A549 (cell line): ENCODE measurements around the gene PYGO1. TPM values are rescaled to one million over a fixed set of nuclear protein-coding genes. Genes with fewer than 3 reads are reported as not detected.

Experiments
- ATAC-seq, 2 experiments: fragments of 200-7000 bp in 1 of 2; fragments of >200 bp in 1 of 2; cut with Nextera tagmentation in 1 of 2; cut with Tn5 transposase in 1 of 2; 3 replicates each; pipeline versions ENCODE4 v1.8.0 to v1.9.1; 2018 to 2020; ENCODE audit warnings: mild to moderate bottlenecking in 1 of 2, moderate library complexity in 1 of 2
- CTCF ChIA-PET: fragments of 300-600 bp; sonication (Branson Sonifier 250); formaldehyde crosslinking; extraction: SDS; loops from one replicate; lab custom pipeline; 2021; ENCODE audit warnings: antibody characterized with exemption, inconsistent platforms; lab: Yijun Ruan, JAX
- POLR2A ChIA-PET: fragments of 350-600 bp; formaldehyde crosslinking; extraction: SDS; loops from one replicate; lab custom pipeline; 2021; ENCODE audit warnings: antibody characterized with exemption, inconsistent platforms; lab: Yijun Ruan, JAX
- DNase-seq, 2 experiments: peaks; one replicate each; pipeline versions ENCODE4 v3.0.0 to v3.0.0-alpha.2; 2011 to 2016; ENCODE audit warnings: low read depth in 1 of 2, low spot score in 1 of 2
- FAIRE-seq: peaks from 2 replicates; lab custom pipeline; 2011; peaks lifted over from hg19 to GRCh38; lab: Jason Lieb, UNC
- H3K27ac ChIP-seq, 2 experiments: fragments of >200 bp; sonication (Bioruptor Twin); formaldehyde crosslinking; 3 replicates each; pipeline ENCODE4 v1.5.1; 2016 to 2017
- H3K4me1 ChIP-seq: fragments of >200 bp; sonication (Bioruptor Twin); formaldehyde crosslinking; 3 replicates; pipeline ENCODE4 v1.6.1; 2016
- H3K4me2 ChIP-seq: fragments of >200 bp; sonication (Bioruptor Twin); formaldehyde crosslinking; 3 replicates; pipeline ENCODE4 v1.6.1; 2016
- H3K4me3 ChIP-seq: fragments of >200 bp; sonication (Bioruptor Twin); formaldehyde crosslinking; 3 replicates; pipeline ENCODE4 v1.5.1; 2016
- H3K9me3 ChIP-seq: fragments of >200 bp; sonication (Bioruptor Twin); formaldehyde crosslinking; 3 replicates; pipeline ENCODE4 v1.6.1; 2016
- CEBPB ChIP-seq, 2 experiments: fragments of >200 bp in 1 of 2; sonication (Bioruptor Twin) in 1 of 2; formaldehyde crosslinking in 1 of 2; IDR thresholded peaks; 2 replicates each; pipeline ENCODE4 v1.6.1; 2012 to 2016
- CHD4 ChIP-seq: fragments of 200-600 bp; sonication (generic); IDR thresholded peaks from 2 replicates; pipeline ENCODE4 v1.6.1; 2016; ENCODE audit warnings: antibody characterized with exemption, mild to moderate bottlenecking, borderline replicate concordance
- EHF ChIP-seq: fragments of 250-450 bp; sonication (Bioruptor Pico); IDR thresholded peaks from 2 replicates; pipeline ENCODE4 v1.5.0; 2020; ENCODE audit warnings: mild to moderate bottlenecking
- EHMT2 ChIP-seq: fragments of 200-600 bp; sonication (generic); IDR thresholded peaks from 2 replicates; pipeline ENCODE4 v1.6.1; 2016; ENCODE audit warnings: antibody characterized with exemption, low read depth, mild to moderate bottlenecking, moderate library complexity
- EP300 ChIP-seq, 2 experiments: fragments of >200 bp; sonication (Bioruptor Twin); formaldehyde crosslinking; IDR thresholded peaks; 2 replicates in 1 of 2; 3 replicates in 1 of 2; pipeline ENCODE4 v1.6.1; 2016 to 2017
- FOSL2 ChIP-seq, 2 experiments: fragments of 450-650 bp in 1 of 2; fragments of >200 bp in 1 of 2; sonication (Bioruptor Twin) in 1 of 2; formaldehyde crosslinking; IDR thresholded peaks; 2 replicates each; pipeline versions ENCODE4 v1.5.0 to v1.6.1; 2016 to 2020; ENCODE audit warnings: mild to moderate bottlenecking in 1 of 2, moderate library complexity in 1 of 2
- FOXS1 ChIP-seq: fragments of 250-450 bp; sonication (Bioruptor Pico); IDR thresholded peaks from 2 replicates; pipeline ENCODE4 v1.5.0; 2020; ENCODE audit warnings: mild to moderate bottlenecking, moderate library complexity
- HOXB13 ChIP-seq: fragments of 250-450 bp; sonication (Bioruptor Pico); IDR thresholded peaks from 2 replicates; pipeline ENCODE4 v1.5.0; 2020; ENCODE audit warnings: low read depth, mild to moderate bottlenecking, moderate library complexity
- HOXB5 ChIP-seq: fragments of 250-450 bp; sonication (Bioruptor Pico); IDR thresholded peaks from 2 replicates; pipeline ENCODE4 v1.5.0; 2020; ENCODE audit warnings: mild to moderate bottlenecking, moderate library complexity
- KDM1A ChIP-seq: fragments of 200-600 bp; sonication (generic); IDR thresholded peaks from 2 replicates; pipeline ENCODE4 v1.6.1; 2016; ENCODE audit warnings: low read depth, mild to moderate bottlenecking
- KDM5A ChIP-seq: fragments of 200-600 bp; sonication (generic); IDR thresholded peaks from 2 replicates; pipeline ENCODE4 v1.6.1; 2016; ENCODE audit warnings: antibody characterized with exemption, mild to moderate bottlenecking
- NR3C1 ChIP-seq: fragments of >200 bp; sonication (Bioruptor Twin); formaldehyde crosslinking; IDR thresholded peaks from 3 replicates; pipeline ENCODE4 v1.6.1; 2017
- RAD21 ChIP-seq, 2 experiments: fragments of >200 bp in 1 of 2; sonication (Bioruptor Twin) in 1 of 2; formaldehyde crosslinking in 1 of 2; IDR thresholded peaks in 1 of 2; conservative IDR thresholded peaks in 1 of 2; 2 replicates in 1 of 2; 3 replicates in 1 of 2; pipeline ENCODE4 v1.6.1; 2012 to 2018; ENCODE audit warnings: inconsistent platforms in 1 of 2
- RFX5 ChIP-seq: fragments of 450-650 bp; IDR thresholded peaks from 2 replicates; pipeline ENCODE4 v1.7.1; 2014; ENCODE audit warnings: antibody characterized with exemption, mild to moderate bottlenecking, moderate library complexity
- ZC3H11A ChIP-seq: fragments of 450-650 bp; IDR thresholded peaks from 2 replicates; pipeline ENCODE4 v1.6.1; 2014; ENCODE audit warnings: antibody characterized with exemption, mild to moderate bottlenecking
- ZSCAN20 ChIP-seq: fragments of 250-450 bp; sonication (Bioruptor Pico); IDR thresholded peaks from 2 replicates; pipeline ENCODE4 v1.8.0; 2022; ENCODE audit warnings: mild to moderate bottlenecking, moderate library complexity
- WGBS: methylation state at CpG from one replicate; pipeline ENCODE4 v1.1.6; 2017; ENCODE audit errors: missing lambda C conversion rate; 5-methylcytosine and 5-hydroxymethylcytosine counted together
- polyA plus RNA-seq, 4 experiments: library from polyadenylated mRNA; depleted of rRNA in 3 of 4; stranded (reverse); fragments of >200 nt; fragmentation: RNase III in 1 of 4; extraction: RNeasy Plus Mini Kit Qiagen cat#74134 plus additional on column Dnase treatment in 1 of 4; gene quantifications; 2 replicates in 3 of 4; 3 replicates in 1 of 4; pipeline ENCODE4 v1.2.3, GENCODE V29; 2011 to 2017
- TF ChIP-seq, protein P1 (sequence below): IDR thresholded peaks from 2 replicates; pipeline ENCODE4 v1.6.1; 2012; ENCODE audit warnings: low read depth, borderline replicate concordance
- TF ChIP-seq, protein P2 (sequence below): IDR thresholded peaks from 2 replicates; pipeline ENCODE4 v1.6.1; 2012
- TF ChIP-seq, protein P3 (sequence below): fragments of 250-450 bp; sonication (Bioruptor Pico); IDR thresholded peaks from 2 replicates; pipeline ENCODE4 v1.5.0; 2020; ENCODE audit warnings: low read depth, mild to moderate bottlenecking, moderate library complexity
- TF ChIP-seq, protein P4 (sequence below): fragments of >200 bp; sonication (Bioruptor Twin); formaldehyde crosslinking; IDR thresholded peaks from 3 replicates; pipeline ENCODE4 v1.5.1; 2016

Gene PYGO1
- polyA plus RNA-seq, 2 of the 4 experiments (the other 2 are of a cell fraction): 6.6 to 13.9 TPM

DNA sequence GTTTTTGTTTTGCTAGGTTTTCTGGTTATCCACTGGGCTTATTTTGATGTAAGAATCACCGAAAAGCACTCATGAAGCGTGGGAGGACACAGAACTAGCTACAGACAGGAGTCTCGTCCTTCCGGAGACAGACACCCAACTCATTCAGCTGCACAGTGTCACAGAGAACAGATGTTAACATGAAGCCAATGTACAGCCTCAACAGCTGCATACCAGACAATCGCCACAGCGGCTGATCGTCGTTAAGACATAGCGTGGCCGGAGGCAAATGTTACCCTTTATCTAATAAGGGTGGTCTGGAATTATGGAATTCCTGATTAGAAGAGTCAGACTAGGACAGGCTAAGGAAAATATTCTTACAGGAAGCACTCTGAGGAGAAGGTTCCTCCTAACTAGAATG is 1.1 kb upstream of the PYGO1 start:
- H3K4me2 ChIP-seq: peak overlapping the region; percentile 84
- TF ChIP-seq KDM1A (peak; percentile 7; the same call in 1 of the 2 replicates), EP300 (IDR thresholded peaks at IDR 0.05) (no peak)
- peak overlapping the region; percentile 78 for H3K4me3 ChIP-seq
- no peaks in the 10 kb centered on the region for H3K9me3 ChIP-seq
- ChIA-PET CTCF (interaction anchor here (1.9 kb wide), 1 partner anchor 10 kb away, joined by 6 read pairs; no protein-coding TSS in a partner anchor), POLR2A (interaction anchor here (0.6 to 1.4 kb wide), 2 partner anchors 39 to 255 kb away, joined by 3 to 7 read pairs; no protein-coding TSS in a partner anchor)
- no peak for DNase-seq
- no peak for ATAC-seq
- WGBS: 95% methylated on average over 10 of the region's 10 CpGs
- no peak for FAIRE-seq
- H3K4me1 ChIP-seq: peaks cover 16% of the 10 kb centered on the region; the same call in 2 of the 3 replicates
- H3K27ac ChIP-seq: peak overlapping the region in 1 of 2 experiments; percentile 98; a peak in 4 of 6 replicates

DNA sequence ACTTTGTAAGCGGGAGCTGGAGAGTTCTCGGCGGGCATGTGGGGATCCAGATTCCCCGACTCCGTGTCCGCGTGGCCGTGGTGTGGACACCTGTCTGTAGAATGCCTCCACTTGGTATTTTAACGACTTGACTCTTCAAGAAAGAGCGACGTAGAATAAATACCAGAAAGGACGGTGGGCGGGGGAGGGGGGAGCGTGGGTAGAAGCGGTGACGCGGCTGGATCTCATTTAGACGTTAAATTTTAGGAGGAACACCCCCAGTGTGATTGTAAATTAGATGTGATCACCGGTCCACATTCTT is 620 bp upstream of the PYGO1 start:
- no peak for FAIRE-seq
- POLR2A ChIA-PET: interaction anchor here (1.0 to 1.4 kb wide), 2 partner anchors 39 to 90 kb away, joined by 4 to 7 read pairs; no protein-coding TSS in a partner anchor
- 36% methylated on average over 17 of the region's 19 CpGs for WGBS
- Histone ChIP-seq H3K4me1 (peaks cover 16% of the 10 kb centered on the region; the same call in 2 of the 3 replicates), H3K9me3 (no peaks in the 10 kb centered on the region), H3K4me3 (peak overlapping the region; percentile 78), H3K4me2 (peak overlapping the region; percentile 84), H3K27ac (peak overlapping the region; percentile 94 to 98)
- DNase-seq: no peak
- ATAC-seq: no peak
- no peak for TF ChIP-seq ZC3H11A
- TF ChIP-seq HOXB5 (CRISPR knock-in tag): peak; percentile 61; the same call in 1 of the 2 replicates
- CTCF ChIA-PET: interaction anchor here (1.0 to 1.9 kb wide), 3 partner anchors 11 to 58 kb away, joined by 3 to 6 read pairs (median 4); no protein-coding TSS in a partner anchor

DNA sequence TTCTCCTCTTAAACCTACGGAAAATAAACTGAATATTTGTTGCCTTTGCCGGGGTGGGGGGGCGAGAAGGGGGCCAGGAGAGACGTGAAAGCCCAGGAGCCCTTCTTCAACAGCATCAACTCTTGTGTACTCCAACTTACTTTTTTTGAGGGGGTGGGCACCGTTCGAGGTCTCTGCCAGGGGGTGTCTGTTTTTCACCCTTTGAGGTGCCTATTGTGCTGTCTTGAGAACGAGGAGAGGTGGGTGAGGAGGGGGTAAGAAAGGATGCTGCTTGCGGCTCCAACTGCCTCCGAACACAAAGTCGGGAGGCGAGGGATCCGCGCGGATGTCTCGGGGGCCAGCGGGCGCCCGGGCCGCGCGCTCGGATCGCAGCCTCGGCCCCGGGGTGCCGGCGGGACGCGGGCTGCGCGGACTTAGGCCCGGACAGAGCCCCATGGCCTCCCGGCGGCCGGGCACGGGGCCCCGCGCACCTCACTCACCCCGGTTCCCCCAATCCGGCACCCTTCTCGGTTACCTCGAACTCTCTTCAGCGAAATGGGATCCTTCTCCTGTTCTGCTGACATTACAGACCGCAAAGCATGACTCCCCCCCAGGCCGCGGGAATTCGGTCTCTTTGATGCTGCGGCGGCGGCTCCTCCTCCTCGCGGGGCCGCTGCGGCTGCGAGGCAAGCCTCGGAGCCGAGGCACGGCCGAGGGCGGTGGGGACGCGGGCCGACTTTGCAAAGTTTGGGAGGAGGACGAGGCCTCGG is 650 bp downstream of the PYGO1 start:
- no peaks in the 10 kb centered on the region for H3K9me3 ChIP-seq
- peak overlapping the region; percentile 78 for H3K4me3 ChIP-seq
- no peak for FAIRE-seq
- ChIA-PET POLR2A (interaction anchor here (0.6 to 1.4 kb wide), 4 partner anchors 12 to 90 kb away, joined by 3 to 7 read pairs (median 4); no protein-coding TSS in a partner anchor), CTCF (interaction anchor here (0.6 to 1.9 kb wide), 10 partner anchors 12 to 791 kb away, joined by 3 to 6 read pairs (median 4); no protein-coding TSS in a partner anchor)
- H3K27ac ChIP-seq: peak overlapping the region; percentile 94 to 98
- TF ChIP-seq, protein P1, sequence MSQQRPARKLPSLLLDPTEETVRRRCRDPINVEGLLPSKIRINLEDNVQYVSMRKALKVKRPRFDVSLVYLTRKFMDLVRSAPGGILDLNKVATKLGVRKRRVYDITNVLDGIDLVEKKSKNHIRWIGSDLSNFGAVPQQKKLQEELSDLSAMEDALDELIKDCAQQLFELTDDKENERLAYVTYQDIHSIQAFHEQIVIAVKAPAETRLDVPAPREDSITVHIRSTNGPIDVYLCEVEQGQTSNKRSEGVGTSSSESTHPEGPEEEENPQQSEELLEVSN: peak; percentile 84
- TF ChIP-seq, protein P2, sequence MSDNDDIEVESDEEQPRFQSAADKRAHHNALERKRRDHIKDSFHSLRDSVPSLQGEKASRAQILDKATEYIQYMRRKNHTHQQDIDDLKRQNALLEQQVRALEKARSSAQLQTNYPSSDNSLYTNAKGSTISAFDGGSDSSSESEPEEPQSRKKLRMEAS: peak; percentile 78
- TF ChIP-seq CHD4 (no peak), FOSL2 (IDR thresholded peaks at IDR 0.05) (no peak), FOSL2 (CRISPR knock-in tag; IDR thresholded peaks at IDR 0.05) (no peak)
- peaks cover 16% of the 10 kb centered on the region; the same call in 2 of the 3 replicates for H3K4me1 ChIP-seq
- WGBS: 6% methylated on average over 35 of the region's 65 CpGs
- peak overlapping the region; percentile 84 for H3K4me2 ChIP-seq
- peak; percentile 69 to 70 for ATAC-seq
- peak; percentile 59 to 75 for DNase-seq

DNA sequence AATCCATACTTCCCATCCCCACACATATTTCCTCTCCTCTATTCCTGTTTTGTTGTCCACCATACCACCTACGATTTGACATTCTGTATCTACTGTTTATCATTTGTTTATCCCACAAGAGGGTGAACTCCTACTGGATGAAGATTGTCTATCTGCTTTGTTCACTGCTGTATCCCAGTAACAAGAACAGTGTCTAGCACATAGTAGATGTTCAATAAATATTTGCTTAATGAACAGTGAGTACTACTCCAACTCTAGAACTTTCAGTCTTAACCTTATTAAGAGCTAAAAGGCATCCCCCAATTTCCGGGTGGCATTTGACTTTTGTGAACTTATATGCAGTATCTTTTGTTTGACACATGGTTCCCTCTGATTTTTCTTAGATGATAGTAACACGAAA is 1.3 kb downstream of the PYGO1 start:
- WGBS: 65% methylated on average over 3 of the region's 3 CpGs
- Histone ChIP-seq H3K4me2 (peak overlapping the region; percentile 84), H3K4me1 (peaks cover 16% of the 10 kb centered on the region; the same call in 2 of the 3 replicates)
- FAIRE-seq: peak; percentile 89
- no peak for TF ChIP-seq FOXS1
- TF ChIP-seq HOXB13 (CRISPR knock-in tag): no peak
- TF ChIP-seq RAD21 (conservative IDR thresholded peaks at IDR 0.05 in 1 of 2, IDR thresholded peaks at IDR 0.05 in 1 of 2): no peak
- no peak for TF ChIP-seq NR3C1
- TF ChIP-seq KDM5A: no peak
- TF ChIP-seq, protein P3, sequence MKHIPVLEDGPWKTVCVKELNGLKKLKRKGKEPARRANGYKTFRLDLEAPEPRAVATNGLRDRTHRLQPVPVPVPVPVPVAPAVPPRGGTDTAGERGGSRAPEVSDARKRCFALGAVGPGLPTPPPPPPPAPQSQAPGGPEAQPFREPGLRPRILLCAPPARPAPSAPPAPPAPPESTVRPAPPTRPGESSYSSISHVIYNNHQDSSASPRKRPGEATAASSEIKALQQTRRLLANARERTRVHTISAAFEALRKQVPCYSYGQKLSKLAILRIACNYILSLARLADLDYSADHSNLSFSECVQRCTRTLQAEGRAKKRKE (CRISPR knock-in tag): no peak
- TF ChIP-seq EHMT2: no peak
- no peak for TF ChIP-seq RFX5
- no peak for TF ChIP-seq CEBPB (IDR thresholded peaks at IDR 0.05)
- no peak for TF ChIP-seq FOSL2 (IDR thresholded peaks at IDR 0.05)
- TF ChIP-seq FOSL2 (CRISPR knock-in tag; IDR thresholded peaks at IDR 0.05): no peak
- no peak for TF ChIP-seq EP300 (IDR thresholded peaks at IDR 0.05)
- TF ChIP-seq, protein P2: no peak
- TF ChIP-seq EHF (CRISPR knock-in tag): no peak
- TF ChIP-seq ZC3H11A: no peak
- no peak for TF ChIP-seq ZSCAN20
- TF ChIP-seq, protein P4, sequence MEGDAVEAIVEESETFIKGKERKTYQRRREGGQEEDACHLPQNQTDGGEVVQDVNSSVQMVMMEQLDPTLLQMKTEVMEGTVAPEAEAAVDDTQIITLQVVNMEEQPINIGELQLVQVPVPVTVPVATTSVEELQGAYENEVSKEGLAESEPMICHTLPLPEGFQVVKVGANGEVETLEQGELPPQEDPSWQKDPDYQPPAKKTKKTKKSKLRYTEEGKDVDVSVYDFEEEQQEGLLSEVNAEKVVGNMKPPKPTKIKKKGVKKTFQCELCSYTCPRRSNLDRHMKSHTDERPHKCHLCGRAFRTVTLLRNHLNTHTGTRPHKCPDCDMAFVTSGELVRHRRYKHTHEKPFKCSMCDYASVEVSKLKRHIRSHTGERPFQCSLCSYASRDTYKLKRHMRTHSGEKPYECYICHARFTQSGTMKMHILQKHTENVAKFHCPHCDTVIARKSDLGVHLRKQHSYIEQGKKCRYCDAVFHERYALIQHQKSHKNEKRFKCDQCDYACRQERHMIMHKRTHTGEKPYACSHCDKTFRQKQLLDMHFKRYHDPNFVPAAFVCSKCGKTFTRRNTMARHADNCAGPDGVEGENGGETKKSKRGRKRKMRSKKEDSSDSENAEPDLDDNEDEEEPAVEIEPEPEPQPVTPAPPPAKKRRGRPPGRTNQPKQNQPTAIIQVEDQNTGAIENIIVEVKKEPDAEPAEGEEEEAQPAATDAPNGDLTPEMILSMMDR: no peak
- TF ChIP-seq, all 56 proteins: peak for 0
- Histone ChIP-seq H3K27ac (peak overlapping the region; percentile 94 to 98; a peak in 3 of 6 replicates), H3K9me3 (no peaks in the 10 kb centered on the region), H3K4me3 (peak overlapping the region; percentile 78)
- ChIA-PET POLR2A (interaction anchor here (0.6 kb wide), 1 partner anchor 89 kb away, joined by 3 read pairs; no protein-coding TSS in a partner anchor), CTCF (interaction anchor here (0.6 to 1.8 kb wide), 7 partner anchors 12 to 792 kb away, joined by 3 to 5 read pairs (median 4); no protein-coding TSS in a partner anchor)
- DNase-seq (peak in 1 of 2 experiments; percentile 9), ATAC-seq (no peak)
